Measurements from ENCODE around the gene SPATA6. TPM values are rescaled to one million over a fixed set of nuclear protein-coding genes. Genes with fewer than 3 reads are reported as not detected.

The SPATA6 gene
- total and polyA plus RNA-seq, 2 experiments from 2014 or later: 10.6 to 13.3 TPM

Small RNA genes within 50 kb of the gene (small RNA-seq; reads per million reads assigned to genes)
- gene RNU4-61P (ENCODE audit: low replicate concordance): not detected
- gene RNU6-723P (ENCODE audit: low replicate concordance): not detected

Other genes starting within 250 kb of the SPATA6 start
- gene SLC5A9, start 249.5 kb downstream of the SPATA6 start, total RNA-seq (2014; rRNA removed; shearing (Covaris generic)): 0.10 TPM in 1 of 2 replicates, not detected in the other
- gene SLC5A9, start 249.5 kb downstream of the SPATA6 start, polyA plus RNA-seq (2016; fragmentation: Nextera tagmentation; extraction: Ambion mirVana): 0.07 and 0.10 TPM in 2 replicates